ENCODE measurements around the gene KIN. TPM values are rescaled to one million over a fixed set of nuclear protein-coding genes. Genes with fewer than 3 reads are reported as not detected.

KIN gene
- total RNA-seq, 1 donor from 2014 or later: 14.2 TPM

- Mint-ChIP-seq H3K27ac (ENCODE audit: unreplicated experiment) (no peak overlapping the region), H3K4me1 (ENCODE audit: low read depth) (no peaks in the 10 kb centered on the region), H3K27me3 (ENCODE audit: low read depth) (peaks cover 3% of the 10 kb centered on the region), H3K9me3 (ENCODE audit: low read depth) (no peaks in the 10 kb centered on the region), H3K4me3 (ENCODE audit: unreplicated experiment) (no peak overlapping the region), H3K36me3 (ENCODE audit: low read depth) (no peaks in the 10 kb centered on the region)
- no peak for DNase-seq (ENCODE audit: low spot score)
- TF ChIP-seq CTCF (IDR thresholded peaks at IDR 0.05): no peak
Observed at GRCh38 chr10:7734821-7735220, 53.0 kb downstream of the KIN start.

GRCh38 chr10:7722927-7723529 is 64.8 kb downstream of the KIN start:
- no peaks in the 10 kb centered on the region for H3K9me3 Mint-ChIP-seq (ENCODE audit: low read depth)
- H3K4me3 Mint-ChIP-seq (ENCODE audit: unreplicated experiment): no peak overlapping the region
- H3K4me1 Mint-ChIP-seq (ENCODE audit: low read depth): no peaks in the 10 kb centered on the region
- no peak for DNase-seq (ENCODE audit: low spot score)
- no peak for TF ChIP-seq CTCF (IDR thresholded peaks at IDR 0.05)
- H3K27me3 Mint-ChIP-seq (ENCODE audit: low read depth): peaks cover 16% of the 10 kb centered on the region
- H3K36me3 Mint-ChIP-seq (ENCODE audit: low read depth): no peaks in the 10 kb centered on the region
- no peak overlapping the region for H3K27ac Mint-ChIP-seq (ENCODE audit: unreplicated experiment)

GRCh38 chr10:7720478-7720877 is 67.3 kb downstream of the KIN start:
- no peak overlapping the region for H3K4me3 Mint-ChIP-seq (ENCODE audit: unreplicated experiment)
- H3K27me3 Mint-ChIP-seq (ENCODE audit: low read depth): peaks cover 9% of the 10 kb centered on the region
- no peaks in the 10 kb centered on the region for H3K9me3 Mint-ChIP-seq (ENCODE audit: low read depth)
- no peaks in the 10 kb centered on the region for H3K36me3 Mint-ChIP-seq (ENCODE audit: low read depth)
- no peak for DNase-seq (ENCODE audit: low spot score)
- TF ChIP-seq CTCF (IDR thresholded peaks at IDR 0.05): no peak
- H3K4me1 Mint-ChIP-seq (ENCODE audit: low read depth): no peaks in the 10 kb centered on the region
- H3K27ac Mint-ChIP-seq (ENCODE audit: unreplicated experiment): no peak overlapping the region

- Mint-ChIP-seq H3K9me3 (ENCODE audit: low read depth) (no peaks in the 10 kb centered on the region), H3K27me3 (ENCODE audit: low read depth) (peaks cover 6% of the 10 kb centered on the region), H3K4me1 (ENCODE audit: low read depth) (no peaks in the 10 kb centered on the region), H3K36me3 (ENCODE audit: low read depth) (no peaks in the 10 kb centered on the region), H3K27ac (ENCODE audit: unreplicated experiment) (no peak overlapping the region), H3K4me3 (ENCODE audit: unreplicated experiment) (no peak overlapping the region)
- no peak for DNase-seq (ENCODE audit: low spot score)
- no peak for TF ChIP-seq CTCF (IDR thresholded peaks at IDR 0.05)
Observed at GRCh38 chr10:7718685-7719084, 69.1 kb downstream of the KIN start.

- TF ChIP-seq CTCF (IDR thresholded peaks at IDR 0.05): no peak
- H3K4me3 Mint-ChIP-seq (ENCODE audit: unreplicated experiment): no peak overlapping the region
- no peak for DNase-seq (ENCODE audit: low spot score)
- no peaks in the 10 kb centered on the region for H3K9me3 Mint-ChIP-seq (ENCODE audit: low read depth)
- H3K27ac Mint-ChIP-seq (ENCODE audit: unreplicated experiment): no peak overlapping the region
- H3K36me3 Mint-ChIP-seq (ENCODE audit: low read depth): no peaks in the 10 kb centered on the region
- H3K27me3 Mint-ChIP-seq (ENCODE audit: low read depth): peaks cover 5% of the 10 kb centered on the region
- no peaks in the 10 kb centered on the region for H3K4me1 Mint-ChIP-seq (ENCODE audit: low read depth)
Observed at GRCh38 chr10:7717767-7718166, 70.0 kb downstream of the KIN start.
